Breast epithelium (tissue), 4 donors: ENCODE results near the gene PIK3CB. TPM values are rescaled to one million over a fixed set of nuclear protein-coding genes. Genes with fewer than 3 reads are reported as not detected.
A peak's percentile ranks its signal among the peaks of the same experiment; 100 is the strongest.

ENCODE experiments used
- DNase-seq, 2 donors: peaks; one replicate each; pipeline ENCODE4 v3.0.0-alpha.2; 2019; ENCODE audit warnings: low spot score in 2 of 2
- H3K27ac ChIP-seq, 2 donors: fragments of 200-600 bp; sonication (generic) in 1 of 2; one replicate each; pipeline ENCODE4 v1.5.1; 2016 to 2019; ENCODE audit warnings: mild to moderate bottlenecking in 1 of 2
- H3K27me3 ChIP-seq, 2 donors: fragments of 200-600 bp; sonication (generic) in 1 of 2; one replicate each; pipeline versions ENCODE4 v1.5.1 to v1.6.0; 2017 to 2019; ENCODE audit warnings: control low read depth in 1 of 2, mild to moderate bottlenecking in 1 of 2
- H3K36me3 ChIP-seq: fragments of 200-600 bp; one replicate; pipeline ENCODE4 v1.5.1; 2019
- H3K4me1 ChIP-seq, 2 donors: fragments of 200-600 bp; sonication (generic); one replicate each; pipeline ENCODE4 v1.5.1; 2016 to 2019; ENCODE audit warnings: control low read depth in 1 of 2
- H3K4me3 ChIP-seq, 3 donors: fragments of 200-600 bp; sonication (generic); 1 replicate in 2 of 3; 2 replicates in 1 of 3; pipeline ENCODE4 v1.5.1; 2016 to 2019; ENCODE audit warnings: mild to moderate bottlenecking in 3 of 3, moderate library complexity in 2 of 3
- H3K9me3 ChIP-seq, 2 donors: fragments of 200-600 bp; sonication (generic) in 1 of 2; one replicate each; pipeline ENCODE4 v1.5.1; 2016 to 2019; ENCODE audit warnings: control low read depth in 1 of 2
- POLR2A ChIP-seq: fragments of 450-650 bp; IDR thresholded peaks from one replicate; pipeline ENCODE4 v1.6.1; 2016; ENCODE audit warnings: antibody characterized with exemption, mild to moderate bottlenecking, moderate library complexity
- POLR2AphosphoS5 ChIP-seq, 3 donors: sonication (generic); formaldehyde crosslinking; IDR thresholded peaks; one replicate each; pipeline ENCODE4 v1.6.1; 2017; ENCODE audit warnings: antibody characterized with exemption in 3 of 3
- intact Hi-C: fragments of 100-400 bp; cut with DNase I; formaldehyde crosslinking; loops from one replicate; pipeline ENCODE4 v1.15.1; 2023; ENCODE audit warnings: low total_unique reads
- total RNA-seq, 3 donors: library from RNA; depleted of rRNA; stranded (reverse); fragments of >200 nt; gene quantifications; one replicate each; pipeline ENCODE4 v1.1.0, GENCODE V29; 2016
- TF ChIP-seq, protein P1 (sequence below), 3 donors: fragments of 450-650 bp; IDR thresholded peaks; one replicate each; pipeline ENCODE4 v1.5.1; 2016 to 2017; ENCODE audit warnings: antibody characterized with exemption in 3 of 3, mild to moderate bottlenecking in 3 of 3, moderate library complexity in 3 of 3

The PIK3CB gene
- total RNA-seq, 3 donors from 2014 or later: 30.5 to 46.2 (median 31.7) TPM

DNA sequence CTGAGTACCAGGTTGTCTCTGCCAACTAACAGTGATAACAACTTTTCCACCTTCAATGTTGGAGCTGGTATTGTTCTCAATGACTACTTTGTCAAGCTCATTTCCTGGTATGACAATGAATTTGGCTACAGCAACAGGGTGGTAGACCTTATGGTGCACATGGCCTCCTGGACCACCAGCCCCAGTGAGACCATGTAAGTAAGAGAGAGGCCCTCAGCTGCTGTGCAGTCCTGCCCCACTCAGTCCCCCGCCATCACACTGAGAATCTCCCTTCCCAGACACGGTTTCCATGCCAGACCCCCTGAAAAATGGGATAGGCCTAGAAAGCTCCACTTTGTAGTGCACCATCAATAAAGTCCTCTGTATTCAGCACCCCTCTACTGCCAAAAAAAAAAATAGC is 56.1 kb downstream of the PIK3CB start:
- H3K4me3 ChIP-seq: no peak overlapping the region
- no peak for DNase-seq
- H3K27ac ChIP-seq: no peak overlapping the region
- H3K36me3 ChIP-seq: no peaks in the 10 kb centered on the region
- no peaks in the 10 kb centered on the region for H3K9me3 ChIP-seq
- no peaks in the 10 kb centered on the region for H3K27me3 ChIP-seq
- TF ChIP-seq, protein P1, sequence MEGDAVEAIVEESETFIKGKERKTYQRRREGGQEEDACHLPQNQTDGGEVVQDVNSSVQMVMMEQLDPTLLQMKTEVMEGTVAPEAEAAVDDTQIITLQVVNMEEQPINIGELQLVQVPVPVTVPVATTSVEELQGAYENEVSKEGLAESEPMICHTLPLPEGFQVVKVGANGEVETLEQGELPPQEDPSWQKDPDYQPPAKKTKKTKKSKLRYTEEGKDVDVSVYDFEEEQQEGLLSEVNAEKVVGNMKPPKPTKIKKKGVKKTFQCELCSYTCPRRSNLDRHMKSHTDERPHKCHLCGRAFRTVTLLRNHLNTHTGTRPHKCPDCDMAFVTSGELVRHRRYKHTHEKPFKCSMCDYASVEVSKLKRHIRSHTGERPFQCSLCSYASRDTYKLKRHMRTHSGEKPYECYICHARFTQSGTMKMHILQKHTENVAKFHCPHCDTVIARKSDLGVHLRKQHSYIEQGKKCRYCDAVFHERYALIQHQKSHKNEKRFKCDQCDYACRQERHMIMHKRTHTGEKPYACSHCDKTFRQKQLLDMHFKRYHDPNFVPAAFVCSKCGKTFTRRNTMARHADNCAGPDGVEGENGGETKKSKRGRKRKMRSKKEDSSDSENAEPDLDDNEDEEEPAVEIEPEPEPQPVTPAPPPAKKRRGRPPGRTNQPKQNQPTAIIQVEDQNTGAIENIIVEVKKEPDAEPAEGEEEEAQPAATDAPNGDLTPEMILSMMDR (IDR thresholded peaks at IDR 0.05): no peak
- no peak for TF ChIP-seq POLR2AphosphoS5 (IDR thresholded peaks at IDR 0.05)
- peaks cover 0 to 13% of the 10 kb centered on the region in 2 donors for H3K4me1 ChIP-seq
- intact Hi-C loops: no loop called here

DNA sequence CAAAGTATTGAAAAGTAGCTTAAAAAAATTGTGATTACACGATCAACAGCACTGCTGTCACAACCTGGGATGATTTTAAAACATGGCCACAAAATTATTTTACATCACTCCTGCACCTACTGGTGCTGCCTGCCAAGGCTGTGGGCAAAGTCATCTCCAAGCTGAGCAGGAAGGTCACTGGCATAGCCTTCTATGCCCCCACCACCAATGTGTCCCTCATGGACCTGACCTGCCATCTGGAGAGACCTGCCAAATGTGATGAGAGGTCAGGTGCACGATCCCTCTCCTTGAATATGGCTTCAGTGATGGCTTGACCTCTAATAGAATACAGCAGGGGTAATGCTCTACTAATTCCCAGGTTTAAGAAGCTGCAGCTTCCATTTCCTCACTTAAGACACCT is 57.8 kb downstream of the PIK3CB start:
- Histone ChIP-seq H3K27me3 (no peaks in the 10 kb centered on the region), H3K9me3 (no peaks in the 10 kb centered on the region), H3K36me3 (no peaks in the 10 kb centered on the region), H3K4me1 (peaks cover 0 to 13% of the 10 kb centered on the region in 2 donors), H3K27ac (no peak overlapping the region), H3K4me3 (no peak overlapping the region)
- intact Hi-C loops: no loop called here
- TF ChIP-seq, protein P1 (IDR thresholded peaks at IDR 0.05): no peak
- TF ChIP-seq POLR2A (no peak), POLR2AphosphoS5 (IDR thresholded peaks at IDR 0.05) (no peak)
- DNase-seq: no peak

DNA sequence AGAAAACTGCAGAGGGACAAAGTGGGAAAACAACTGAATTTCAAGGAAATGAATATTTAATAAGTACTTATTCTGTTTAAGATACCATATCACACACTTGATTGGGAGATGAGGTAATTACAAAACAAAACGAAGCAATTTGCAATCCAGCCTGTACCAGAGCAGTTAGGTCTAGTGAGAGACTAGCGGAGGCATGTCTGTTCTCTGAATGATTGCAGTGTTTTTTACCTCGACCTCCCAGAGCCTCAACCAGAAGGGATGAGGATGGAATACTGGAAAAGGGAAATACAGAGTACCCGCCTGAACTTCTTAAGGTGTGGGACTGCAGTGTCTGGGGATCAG is 59.5 kb downstream of the PIK3CB start:
- no peak for DNase-seq
- TF ChIP-seq, protein P1 (IDR thresholded peaks at IDR 0.05): no peak
- no peak for TF ChIP-seq POLR2A
- no peak for TF ChIP-seq POLR2AphosphoS5 (IDR thresholded peaks at IDR 0.05)
- Histone ChIP-seq H3K4me1 (peaks cover 0 to 13% of the 10 kb centered on the region in 2 donors), H3K9me3 (no peaks in the 10 kb centered on the region), H3K4me3 (no peak overlapping the region), H3K27me3 (no peaks in the 10 kb centered on the region), H3K36me3 (no peaks in the 10 kb centered on the region), H3K27ac (peak overlapping the region; percentile 59 to 60)
- intact Hi-C loops: no loop called here

DNA sequence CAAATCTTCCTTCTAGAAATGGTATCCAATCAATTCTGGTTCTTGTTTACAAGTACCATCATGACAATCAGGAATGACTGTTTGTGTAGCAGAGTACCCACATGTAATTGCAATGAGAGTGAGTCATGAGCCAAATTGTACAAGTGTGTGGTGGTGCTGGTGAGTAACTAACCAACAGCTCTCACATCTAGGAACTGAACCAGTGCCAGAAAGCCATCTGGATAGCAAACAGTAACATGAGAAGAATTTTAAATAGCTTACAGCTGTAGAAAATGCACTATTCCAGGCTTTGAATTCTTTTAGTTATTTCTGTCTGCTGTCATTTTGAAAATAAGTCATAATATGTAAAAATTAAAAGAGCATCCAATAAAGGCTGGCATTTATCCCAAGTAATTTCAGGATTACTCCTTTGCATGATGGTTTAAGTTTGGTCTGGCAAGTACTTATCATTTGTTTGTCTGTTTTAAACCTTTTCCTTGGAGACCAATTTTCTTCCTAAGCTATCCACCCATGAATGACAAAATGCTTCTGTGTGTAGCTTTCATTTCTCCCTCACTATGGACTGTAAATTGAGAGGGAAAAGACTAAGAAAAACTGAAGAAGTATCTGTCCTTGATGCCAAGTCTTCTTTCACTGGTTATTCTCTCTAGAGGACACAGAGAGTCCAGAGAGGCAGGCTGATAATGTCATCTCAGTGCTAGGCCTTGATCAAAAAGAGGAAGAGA is 60.0 kb downstream of the PIK3CB start:
- intact Hi-C loops: no loop called here

DNA sequence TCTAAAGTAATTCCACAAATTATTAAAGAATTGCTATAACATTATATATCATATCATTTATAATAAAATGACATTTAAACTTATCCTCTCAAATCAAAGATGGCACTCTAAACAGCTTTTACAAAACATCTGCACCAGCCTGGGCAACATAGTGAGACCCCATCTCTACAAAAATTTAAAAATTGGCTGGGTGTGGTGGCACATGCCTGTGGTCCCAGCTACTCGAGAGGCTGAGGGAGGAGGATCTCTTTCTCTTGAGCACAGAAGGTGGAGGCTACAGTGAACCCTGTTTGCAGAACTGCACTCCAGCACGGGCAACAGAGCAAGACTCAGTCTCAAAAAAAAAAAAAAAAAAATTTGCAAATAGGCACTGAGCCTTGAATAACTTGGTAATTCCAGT is 63.1 kb downstream of the PIK3CB start:
- no peak for DNase-seq
- H3K36me3 ChIP-seq: no peaks in the 10 kb centered on the region
- no peak overlapping the region for H3K27ac ChIP-seq
- TF ChIP-seq POLR2AphosphoS5 (IDR thresholded peaks at IDR 0.05): no peak
- no peak for TF ChIP-seq POLR2A
- no peaks in the 10 kb centered on the region for H3K27me3 ChIP-seq
- no peak overlapping the region for H3K4me3 ChIP-seq
- peaks cover 0 to 13% of the 10 kb centered on the region in 2 donors for H3K4me1 ChIP-seq
- H3K9me3 ChIP-seq: peaks cover 11% of the 10 kb centered on the region in 2 donors
- intact Hi-C loops: no loop called here

More for the DNA sequence above, 60.0 kb downstream of the PIK3CB start:
- Histone ChIP-seq H3K4me1 (peaks cover 0 to 13% of the 10 kb centered on the region in 2 donors), H3K9me3 (no peaks in the 10 kb centered on the region), H3K27me3 (no peaks in the 10 kb centered on the region), H3K4me3 (no peak overlapping the region), H3K36me3 (no peaks in the 10 kb centered on the region), H3K27ac (peak overlapping the region; percentile 59 to 60)
- DNase-seq: peak in 1 of 2 donors; percentile 45
- TF ChIP-seq POLR2AphosphoS5 (IDR thresholded peaks at IDR 0.05): peak in 1 of 3 donors; percentile 10
- TF ChIP-seq POLR2A: no peak

DNA sequence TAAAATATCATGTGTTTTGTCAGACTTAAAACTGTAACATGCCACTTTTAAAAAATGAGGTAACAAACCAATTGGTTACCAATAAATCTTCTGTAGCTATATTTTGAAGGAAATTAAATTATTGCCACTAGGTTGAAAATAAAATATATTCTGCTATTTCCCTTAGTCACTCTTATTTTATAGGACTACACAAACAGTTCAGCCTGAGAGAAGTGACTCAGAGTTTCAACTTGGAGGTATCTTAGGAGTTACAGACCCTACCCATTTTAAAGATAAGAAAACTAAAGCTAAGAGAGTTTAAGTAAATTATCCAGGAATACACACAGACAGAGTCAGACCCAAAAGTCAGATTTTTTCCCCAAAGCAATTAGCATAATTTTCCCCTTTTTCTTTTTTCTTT is 65.1 kb downstream of the PIK3CB start:
- Histone ChIP-seq H3K27me3 (no peaks in the 10 kb centered on the region), H3K4me1 (peaks cover 0 to 2% of the 10 kb centered on the region in 2 donors), H3K36me3 (no peaks in the 10 kb centered on the region), H3K9me3 (peaks cover 11% of the 10 kb centered on the region in 2 donors), H3K27ac (no peak overlapping the region), H3K4me3 (no peak overlapping the region)
- TF ChIP-seq POLR2A (no peak), POLR2AphosphoS5 (IDR thresholded peaks at IDR 0.05) (no peak)
- TF ChIP-seq, protein P1 (IDR thresholded peaks at IDR 0.05): no peak
- DNase-seq: no peak
- intact Hi-C loops: no loop called here
